OCI-LY3 (cell line): ENCODE measurements around the gene SMIM34.
"Not testable (repeated sequence)": the region's sequence is repeated elsewhere in the genome, so short reads cannot be mapped to it uniquely, and the experiment has no call there.

Source experiments
- EZH2phosphoT487 ChIP-seq: fragments of 200-600 bp; shearing (Covaris generic); IDR thresholded peaks from 2 replicates; pipeline ENCODE4 v1.6.1; 2018; ENCODE audit warnings: antibody characterized with exemption, mixed run types, low read depth
- TF ChIP-seq, protein P1 (sequence below): fragments of 200-600, 300-600 bp; sonication (generic); IDR thresholded peaks from 2 replicates; pipeline ENCODE4 v1.5.1; 2014; ENCODE audit warnings: antibody characterized with exemption, low read length, low read depth

DNA sequence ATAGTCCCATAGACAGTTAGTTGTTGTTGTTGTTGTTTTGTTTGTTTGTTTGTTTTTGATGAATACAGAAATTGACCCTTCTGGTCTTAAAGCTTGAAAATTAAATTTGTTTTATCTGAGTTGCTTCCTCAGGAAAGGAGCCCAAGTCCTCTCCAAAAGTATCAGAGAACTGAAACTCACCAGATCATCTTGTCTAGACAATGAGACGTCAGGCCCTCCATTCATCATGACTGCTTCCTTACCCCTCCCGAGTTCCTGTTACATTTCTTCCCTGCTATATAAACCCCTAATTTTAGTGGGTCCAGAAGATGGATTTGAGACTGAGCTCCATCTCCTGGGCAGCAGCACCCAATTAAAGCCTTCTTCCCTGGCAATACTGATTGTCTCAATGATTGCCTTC, 17.1 kb downstream of the SMIM34 start:
- TF ChIP-seq, protein P1, sequence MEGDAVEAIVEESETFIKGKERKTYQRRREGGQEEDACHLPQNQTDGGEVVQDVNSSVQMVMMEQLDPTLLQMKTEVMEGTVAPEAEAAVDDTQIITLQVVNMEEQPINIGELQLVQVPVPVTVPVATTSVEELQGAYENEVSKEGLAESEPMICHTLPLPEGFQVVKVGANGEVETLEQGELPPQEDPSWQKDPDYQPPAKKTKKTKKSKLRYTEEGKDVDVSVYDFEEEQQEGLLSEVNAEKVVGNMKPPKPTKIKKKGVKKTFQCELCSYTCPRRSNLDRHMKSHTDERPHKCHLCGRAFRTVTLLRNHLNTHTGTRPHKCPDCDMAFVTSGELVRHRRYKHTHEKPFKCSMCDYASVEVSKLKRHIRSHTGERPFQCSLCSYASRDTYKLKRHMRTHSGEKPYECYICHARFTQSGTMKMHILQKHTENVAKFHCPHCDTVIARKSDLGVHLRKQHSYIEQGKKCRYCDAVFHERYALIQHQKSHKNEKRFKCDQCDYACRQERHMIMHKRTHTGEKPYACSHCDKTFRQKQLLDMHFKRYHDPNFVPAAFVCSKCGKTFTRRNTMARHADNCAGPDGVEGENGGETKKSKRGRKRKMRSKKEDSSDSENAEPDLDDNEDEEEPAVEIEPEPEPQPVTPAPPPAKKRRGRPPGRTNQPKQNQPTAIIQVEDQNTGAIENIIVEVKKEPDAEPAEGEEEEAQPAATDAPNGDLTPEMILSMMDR, result not testable (repeated sequence)
- TF ChIP-seq EZH2phosphoT487, result not testable (repeated sequence)
